HCEC 1CT (cell line): ENCODE data around the gene MRPS35.

Experiments used
- DNase-seq: peaks from one replicate; pipeline ENCODE4 v3.0.0-alpha.2; 2017

The MRPS35 gene

DNA sequence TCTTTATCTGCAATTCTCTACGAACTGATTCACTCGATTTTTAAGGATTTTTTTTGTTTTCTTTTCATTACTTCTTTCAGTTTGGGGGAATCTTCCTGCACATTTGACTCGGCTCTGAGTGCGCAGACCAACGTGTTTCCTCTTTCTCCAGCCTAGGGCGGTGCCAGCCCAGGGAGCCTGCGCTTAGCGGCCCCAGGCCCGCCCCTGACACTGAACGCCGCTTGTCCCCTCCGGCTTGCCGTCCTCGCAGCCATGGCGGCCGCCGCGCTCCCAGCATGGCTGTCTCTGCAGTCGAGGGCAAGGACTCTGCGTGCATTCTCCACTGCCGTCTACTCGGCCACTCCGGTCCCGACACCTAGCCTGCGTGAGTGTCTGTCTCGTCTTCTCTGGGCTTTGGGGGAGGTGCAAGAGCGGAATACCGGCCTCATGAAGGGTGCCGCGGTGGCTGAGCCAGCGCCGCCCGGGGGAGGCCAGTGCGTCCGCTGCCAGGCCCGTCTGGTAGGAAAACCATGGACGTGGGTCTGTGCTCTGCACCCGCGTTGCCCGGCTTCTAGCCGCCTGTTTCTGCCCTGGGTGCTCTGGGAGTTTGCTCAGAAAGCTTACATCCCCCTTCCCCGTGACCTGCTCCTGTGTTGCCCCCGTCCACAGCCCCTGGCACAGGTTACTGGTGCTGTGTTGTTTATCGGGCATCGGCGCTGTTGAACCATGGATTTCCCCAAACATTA is at the start of gene MRPS35:
Gene MRPS35 (plus strand): TSS at position 241 of the 725 bp plus-strand sequence. CDS start 12 bp downstream, at position 253.
- peak; percentile 94 for DNase-seq

DNA sequence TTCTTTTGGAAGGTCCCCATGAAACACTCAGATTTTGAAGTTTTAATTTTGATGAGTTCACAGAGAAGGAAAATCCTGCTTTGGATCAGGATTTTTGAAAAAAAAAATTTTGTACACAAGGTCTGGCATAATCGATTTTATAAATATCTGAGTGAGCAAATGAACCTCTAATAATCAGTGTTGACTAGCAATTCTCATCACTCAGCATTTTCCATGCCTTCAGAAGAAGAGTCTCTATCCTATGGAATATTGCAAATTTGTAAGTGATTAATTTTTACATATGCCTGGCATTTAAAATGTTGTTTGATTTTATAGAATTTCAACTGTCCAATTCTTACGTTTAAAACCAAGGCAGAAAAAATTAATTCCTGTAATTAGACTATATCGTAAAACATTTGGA is 44.9 kb upstream of the MRPS35 start:
- no peak for DNase-seq

DNA sequence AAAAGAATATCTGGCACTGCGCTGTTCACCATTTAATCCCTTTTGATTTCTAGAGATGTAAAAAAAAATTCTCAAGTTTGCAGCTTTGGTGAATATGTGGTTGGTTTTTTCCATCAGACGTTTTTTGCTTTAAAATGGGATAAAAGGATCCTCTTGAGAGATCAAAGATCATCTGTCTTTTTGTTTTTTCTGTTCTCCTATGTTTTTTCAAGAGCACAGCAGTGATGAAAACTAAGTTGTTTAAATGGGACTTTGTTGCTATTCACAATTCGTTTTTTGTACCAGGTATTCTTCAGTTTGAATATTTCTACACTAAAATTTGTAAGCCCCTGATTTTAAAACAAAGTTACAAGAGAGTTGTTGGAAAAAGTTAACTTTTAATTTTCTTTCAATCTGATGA is 44.1 kb upstream of the MRPS35 start:
- no peak for DNase-seq

DNA sequence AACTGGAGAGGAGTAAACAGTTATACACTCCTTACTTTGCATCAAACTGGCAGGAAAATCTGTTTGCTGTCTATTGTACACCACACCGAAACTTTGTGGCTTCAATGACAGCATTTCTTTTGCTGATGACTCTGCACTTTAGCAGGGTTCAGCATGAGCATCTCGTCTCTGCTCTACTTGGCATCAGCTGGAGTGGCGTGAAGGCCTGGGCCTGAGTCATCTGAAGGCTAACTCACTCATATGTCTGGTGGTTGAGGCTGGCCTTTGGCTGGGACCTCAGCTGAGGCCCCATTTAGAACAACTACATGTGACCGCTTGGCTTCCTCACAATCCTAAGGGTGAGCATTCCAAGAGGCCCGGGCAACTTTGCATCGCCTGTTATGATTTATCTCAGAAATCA is 43.1 kb upstream of the MRPS35 start:
- DNase-seq, result peak; percentile 37

DNA sequence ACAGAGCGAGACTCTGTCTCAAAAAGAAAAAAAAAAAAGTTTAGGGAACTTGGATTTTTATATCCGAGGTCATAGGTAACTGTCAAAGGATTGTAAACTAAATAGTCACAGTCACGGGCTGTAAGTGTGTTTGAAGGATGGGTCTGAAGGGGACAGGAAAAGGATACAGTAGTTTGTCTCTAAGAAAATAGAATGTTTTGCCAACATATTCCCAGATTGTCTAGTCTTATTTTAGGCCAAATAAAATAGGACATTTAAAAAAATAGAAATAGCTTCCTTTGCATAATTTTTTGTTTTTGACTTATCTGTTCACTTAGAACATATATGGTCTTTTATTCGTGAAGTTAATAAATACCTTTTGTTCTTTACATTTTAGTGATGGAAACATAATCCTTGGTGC is 38.6 kb upstream of the MRPS35 start:
- no peak for DNase-seq

DNA sequence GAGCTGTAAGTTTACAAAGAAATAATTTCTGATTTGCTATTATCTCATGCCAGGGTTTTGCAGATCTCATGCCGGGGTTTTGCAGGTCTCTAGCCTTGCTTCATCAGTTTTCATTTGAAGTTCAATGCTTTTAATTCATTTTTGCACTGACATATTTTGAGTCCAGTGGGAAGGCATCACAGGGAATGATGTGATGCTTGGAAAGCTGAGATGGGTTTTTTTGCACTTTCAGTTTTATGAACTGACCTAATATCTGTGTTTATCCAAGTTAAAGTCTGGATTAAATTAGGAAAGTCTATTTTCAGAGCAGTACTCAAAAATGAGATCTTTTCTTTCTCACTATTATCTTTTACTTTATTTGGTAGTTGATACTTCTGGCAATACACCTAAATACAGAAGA is 38.0 kb upstream of the MRPS35 start:
- DNase-seq, result no peak

DNA sequence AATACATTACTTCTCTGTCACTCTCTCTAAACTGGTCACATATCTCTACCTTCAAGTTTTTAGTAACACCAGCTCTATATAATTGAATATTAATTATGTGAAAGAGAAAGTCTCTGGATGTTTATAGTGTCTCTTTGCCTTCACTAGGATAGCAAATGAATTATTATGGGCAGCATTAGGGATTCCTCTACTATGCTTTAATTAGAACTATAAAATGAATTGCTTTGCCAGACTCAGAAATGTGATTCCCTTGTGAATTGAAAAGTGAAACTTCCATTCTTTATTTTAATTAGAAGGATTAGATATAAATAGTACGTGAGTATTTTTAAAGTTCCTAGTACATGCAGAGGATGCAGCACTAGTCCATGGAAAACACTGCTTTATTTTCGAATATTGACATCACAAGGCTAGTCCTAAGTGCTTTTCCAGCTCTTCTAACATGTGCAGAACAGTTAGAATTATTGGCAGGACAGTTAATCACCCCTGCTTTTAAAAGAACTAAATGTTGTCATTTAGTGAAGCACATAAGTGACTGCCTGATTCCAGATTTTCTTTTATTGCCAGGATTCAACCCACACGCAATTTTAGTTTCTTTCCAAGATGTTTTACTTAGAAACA is 37.4 kb upstream of the MRPS35 start:
- DNase-seq, result no peak

DNA sequence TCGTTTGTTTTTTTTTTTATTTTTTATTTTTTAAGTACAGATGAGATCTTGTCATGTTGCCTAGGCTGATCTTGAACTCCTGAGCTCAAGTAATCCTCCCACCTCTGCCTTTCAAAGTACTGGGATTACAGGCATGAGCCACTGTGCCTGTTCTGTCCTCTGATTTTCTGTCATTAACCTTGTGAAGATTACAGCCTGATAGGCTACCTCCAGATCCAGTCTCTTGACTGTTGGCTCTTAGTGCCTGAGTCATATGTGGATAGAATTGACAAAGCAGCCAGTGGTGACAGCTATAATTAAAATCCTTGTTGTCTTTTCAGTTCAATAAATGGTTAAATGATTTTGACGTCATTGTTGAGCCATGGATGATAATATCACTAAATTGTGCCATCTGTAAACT is 35.6 kb upstream of the MRPS35 start:
- no peak for DNase-seq

DNA sequence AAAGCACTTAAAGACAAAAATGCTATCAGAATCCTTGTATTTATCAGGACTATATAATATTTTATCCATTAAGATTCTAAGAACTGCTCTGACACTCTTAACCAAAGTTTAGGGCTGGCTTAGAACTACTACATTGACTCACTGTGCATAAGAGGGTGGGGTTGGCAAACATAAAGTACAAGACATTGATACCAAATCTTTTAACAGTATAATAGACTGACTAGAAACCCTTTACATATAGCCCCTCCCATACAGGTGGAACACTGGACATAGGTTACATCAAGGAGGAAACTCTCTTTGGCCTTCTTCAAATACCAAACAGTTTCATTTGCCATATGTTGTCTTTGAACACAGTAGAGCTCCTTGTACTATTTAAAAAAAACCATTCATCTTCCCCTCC is 30.0 kb upstream of the MRPS35 start:
- DNase-seq, result no peak

DNA sequence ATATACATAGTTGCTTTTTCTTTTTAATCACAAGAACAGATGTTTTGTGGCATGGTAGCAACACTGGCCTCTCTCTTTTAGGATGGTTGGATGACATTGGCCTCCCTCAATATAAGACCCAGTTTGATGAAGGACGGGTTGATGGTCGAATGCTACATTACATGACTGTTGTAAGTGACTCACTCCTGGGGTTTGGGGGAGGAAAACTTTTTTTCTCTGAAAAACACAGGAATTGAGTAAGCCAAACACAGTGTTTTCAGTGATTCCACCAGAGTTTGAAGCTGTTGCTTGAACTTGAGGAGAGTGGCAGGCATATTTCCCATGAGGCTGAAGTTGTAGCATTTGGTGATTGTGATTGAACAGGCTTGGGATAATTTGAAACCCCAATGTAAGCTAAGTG is 28.1 kb upstream of the MRPS35 start:
- DNase-seq, result peak; percentile 8

DNA sequence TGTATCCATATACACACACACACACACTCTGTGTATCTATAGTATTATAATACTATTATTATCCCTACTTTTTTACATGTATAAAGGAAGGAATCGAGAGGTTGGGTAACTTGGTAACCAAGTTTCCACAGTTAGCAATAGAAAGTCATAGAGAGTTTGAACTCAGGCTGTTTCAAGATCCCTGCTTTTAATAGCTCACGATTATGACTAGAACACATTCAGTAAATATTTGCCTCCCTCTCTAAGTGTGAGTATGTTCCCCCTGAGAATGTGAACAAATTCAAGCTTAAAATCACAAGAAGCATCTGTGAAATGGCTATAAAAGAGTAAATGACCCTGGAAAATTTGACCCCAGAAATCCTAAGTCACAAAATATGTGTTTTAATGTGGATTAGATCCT is 25.4 kb upstream of the MRPS35 start:
- DNase-seq, result no peak

DNA sequence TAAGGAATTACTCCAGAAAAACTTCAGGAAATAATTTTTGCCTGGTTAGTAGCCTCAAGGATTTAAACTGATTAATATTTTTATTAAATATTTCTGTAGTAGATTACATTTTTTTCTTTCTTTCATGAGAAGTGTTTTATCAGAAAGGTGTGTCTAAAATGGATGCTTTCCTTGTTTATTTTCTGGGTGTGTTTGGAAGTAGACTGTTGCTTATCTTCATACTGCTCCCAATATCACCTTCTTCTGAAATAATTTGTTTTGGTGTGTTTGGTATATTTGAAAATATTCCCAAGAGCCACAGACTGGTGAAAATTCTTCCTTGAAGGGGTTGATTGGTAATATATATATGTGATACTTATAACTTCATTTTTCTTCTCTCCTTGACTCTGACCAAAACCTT is 24.5 kb upstream of the MRPS35 start:
- DNase-seq, result no peak

DNA sequence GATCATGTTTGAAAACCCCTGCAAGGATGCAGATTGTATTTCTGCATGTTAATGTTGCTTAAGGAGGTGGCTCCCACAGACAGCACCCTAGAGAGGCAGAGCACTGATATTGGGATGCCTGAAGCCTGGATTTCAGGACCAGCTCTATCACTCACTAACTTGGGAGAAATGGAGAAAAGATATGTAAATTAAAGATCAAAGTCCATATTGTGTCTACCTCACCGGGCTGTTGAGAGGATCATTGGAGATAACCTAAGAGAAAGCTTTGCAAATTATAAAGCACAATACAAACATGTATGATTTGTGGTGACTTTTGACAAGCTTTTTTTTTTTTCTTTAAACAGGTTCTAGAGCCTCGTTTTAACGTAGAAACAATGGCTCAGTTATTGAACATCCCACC is 22.0 kb upstream of the MRPS35 start:
- DNase-seq, result no peak

DNA sequence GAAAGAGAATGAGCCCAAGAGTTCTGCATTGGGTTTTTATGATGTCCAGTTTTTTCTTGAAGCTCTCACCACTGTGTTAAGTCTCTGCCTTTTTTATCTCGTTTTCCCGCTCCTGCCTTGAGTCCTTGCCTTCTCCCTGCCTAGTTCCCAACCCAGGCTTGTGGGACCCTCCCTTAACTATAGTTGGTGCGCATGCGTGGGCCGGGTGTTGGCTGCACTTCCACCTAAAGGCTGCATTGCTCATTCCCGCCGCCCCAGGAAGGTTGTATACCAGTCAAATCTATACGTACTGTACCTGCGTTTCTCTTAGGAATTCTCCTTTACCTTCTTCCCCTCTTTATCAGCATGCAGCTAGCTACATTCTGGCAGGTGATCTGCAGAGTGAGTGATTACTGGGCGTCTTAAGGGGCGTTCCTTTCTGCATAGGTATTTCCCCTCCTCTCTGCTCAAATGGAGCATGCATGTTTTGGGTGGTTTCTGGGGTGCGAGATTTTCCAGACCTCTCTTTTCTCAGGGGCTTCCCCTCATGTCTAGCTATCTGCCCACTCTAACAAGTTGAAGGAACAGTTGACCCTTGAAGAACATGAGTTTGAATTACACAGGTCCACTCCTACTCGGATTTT is 21.0 kb upstream of the MRPS35 start:
- DNase-seq, result no peak

DNA sequence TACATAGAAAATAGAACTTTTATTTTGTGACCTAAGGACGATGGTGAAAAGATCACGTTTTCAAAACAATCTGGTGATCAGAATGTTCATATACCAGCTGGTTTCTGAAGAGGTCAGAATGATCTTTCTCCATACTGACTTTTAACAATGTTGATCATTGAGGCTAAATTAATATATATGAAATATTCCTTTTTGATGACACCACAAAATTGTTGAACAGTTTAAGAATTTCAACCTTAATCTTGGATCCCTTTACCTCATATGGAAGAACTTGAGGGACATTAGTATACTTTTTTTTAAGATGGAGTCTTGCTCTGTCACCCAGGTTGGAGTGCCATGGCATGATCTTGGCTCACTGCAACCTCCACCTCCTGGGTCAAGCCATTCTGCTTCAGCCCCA is 17.2 kb upstream of the MRPS35 start:
- no peak for DNase-seq

DNA sequence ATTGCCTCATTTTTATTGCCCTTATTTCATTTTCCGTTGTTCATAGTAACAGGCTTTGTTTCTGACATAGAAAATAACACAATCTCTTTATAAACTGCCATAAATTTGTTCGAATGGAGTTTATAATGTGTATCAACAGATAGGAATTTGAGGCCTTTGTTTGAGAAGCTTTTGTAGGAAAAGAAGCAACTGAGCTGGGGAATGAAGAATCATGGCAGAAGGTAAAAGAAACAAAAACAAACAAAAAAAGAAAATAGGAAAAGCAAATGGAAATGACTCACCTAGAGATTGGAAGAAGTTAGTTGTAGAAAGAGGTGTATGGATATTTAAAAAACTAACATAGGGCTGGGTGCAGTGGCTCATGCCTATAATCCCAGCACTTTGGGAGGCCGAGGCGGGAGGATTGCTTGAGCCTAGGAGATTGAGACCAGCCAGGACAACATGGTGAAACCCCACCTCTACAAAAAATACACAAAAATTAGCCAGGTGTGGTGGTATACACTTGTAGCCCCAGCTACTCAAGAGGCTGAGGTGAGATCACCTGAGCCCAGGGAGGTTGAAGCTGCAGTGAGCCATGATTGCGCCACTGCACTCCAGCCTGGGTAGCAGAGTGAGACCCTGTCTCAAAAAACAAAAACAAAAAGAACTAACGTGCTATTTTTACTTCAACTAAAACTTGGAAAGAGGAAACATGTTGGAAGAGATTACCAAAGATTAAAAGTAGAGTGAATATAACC is 14.9 kb upstream of the MRPS35 start:
- DNase-seq, result no peak

DNA sequence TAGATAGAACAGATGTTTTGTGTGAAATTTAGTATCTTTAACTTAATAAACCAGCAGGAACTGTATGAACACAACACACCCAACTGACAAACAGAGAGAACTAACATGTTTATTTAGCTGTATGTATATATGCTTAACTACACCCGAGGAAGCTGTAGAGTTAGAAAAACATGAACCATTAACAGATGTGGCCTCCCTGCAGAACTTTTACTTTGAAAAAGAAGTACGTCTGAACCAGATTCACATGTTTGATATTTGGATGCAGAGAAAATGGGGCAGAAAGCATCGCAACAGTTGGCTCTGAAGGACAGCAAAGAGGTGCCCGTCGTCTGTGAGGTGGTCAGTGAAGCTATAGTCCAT is 14.4 kb upstream of the MRPS35 start, which contains the start of gene REP15:
Gene REP15 (plus strand): TSS at position 155 of the 360 bp plus-strand sequence. CDS start 116 bp downstream, at position 271.
- no peak for DNase-seq

DNA sequence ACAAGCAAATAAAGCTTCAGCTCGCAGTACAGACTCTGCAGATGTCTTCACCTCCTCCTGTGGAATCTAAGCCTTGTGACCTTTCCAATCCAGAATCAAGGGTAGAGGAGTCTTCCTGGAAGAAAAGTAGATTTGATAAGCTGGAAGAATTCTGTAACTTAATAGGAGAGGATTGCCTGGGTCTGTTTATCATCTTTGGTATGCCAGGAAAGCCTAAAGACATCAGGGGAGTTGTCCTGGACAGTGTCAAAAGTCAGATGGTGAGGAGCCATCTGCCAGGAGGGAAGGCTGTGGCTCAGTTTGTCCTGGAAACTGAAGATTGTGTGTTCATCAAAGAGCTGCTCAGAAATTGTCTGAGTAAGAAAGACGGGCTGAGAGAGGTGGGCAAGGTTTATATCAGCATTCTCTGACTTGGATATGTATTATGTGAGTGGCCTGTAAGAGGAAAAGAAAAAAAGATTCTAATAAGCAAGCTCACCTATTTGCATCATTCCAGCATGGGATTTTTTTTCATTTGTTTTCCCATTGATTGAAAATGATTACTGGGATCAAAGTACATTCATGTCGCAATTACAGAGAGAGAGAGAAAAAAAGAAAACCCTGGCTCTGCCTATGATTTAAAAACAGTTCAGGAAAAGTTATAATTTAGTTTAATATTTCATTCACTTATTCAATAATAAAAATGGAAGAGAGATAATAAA is 13.6 kb upstream of the MRPS35 start:
- DNase-seq, result no peak

DNA sequence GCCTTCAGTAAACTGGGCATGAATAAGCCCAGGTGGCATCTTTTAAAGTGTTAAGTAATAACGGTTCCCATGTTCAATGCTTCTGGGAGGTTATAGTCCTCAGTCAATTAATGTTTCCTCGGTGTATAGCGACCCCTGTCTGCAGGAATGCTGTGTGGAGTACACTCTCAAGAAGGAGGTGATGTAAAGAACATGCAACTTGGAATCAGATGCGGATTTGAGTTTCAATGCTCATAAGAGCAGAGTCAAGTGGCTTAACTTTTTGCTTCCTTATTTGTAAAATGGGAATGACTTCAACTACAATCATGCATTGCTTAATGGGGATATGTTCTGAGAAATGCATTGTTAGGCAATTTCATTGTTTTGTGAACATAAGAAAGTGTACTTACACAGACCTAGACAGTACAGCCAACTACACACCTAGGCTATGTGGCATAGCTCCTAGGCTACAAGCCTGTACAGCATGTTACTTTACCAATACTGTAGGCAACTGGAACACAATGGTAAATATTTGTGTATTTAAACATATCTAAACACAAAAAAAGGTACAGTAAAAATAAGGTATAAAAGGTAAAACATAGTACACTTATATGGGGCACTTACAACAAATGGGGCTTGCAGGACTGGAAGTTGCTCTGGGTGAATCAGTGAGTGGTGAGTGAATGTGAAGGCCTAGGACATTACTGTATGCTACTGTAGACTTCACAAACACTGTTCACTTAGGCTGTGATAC is 6.7 kb upstream of the MRPS35 start:
- peak; percentile 70 for DNase-seq

DNA sequence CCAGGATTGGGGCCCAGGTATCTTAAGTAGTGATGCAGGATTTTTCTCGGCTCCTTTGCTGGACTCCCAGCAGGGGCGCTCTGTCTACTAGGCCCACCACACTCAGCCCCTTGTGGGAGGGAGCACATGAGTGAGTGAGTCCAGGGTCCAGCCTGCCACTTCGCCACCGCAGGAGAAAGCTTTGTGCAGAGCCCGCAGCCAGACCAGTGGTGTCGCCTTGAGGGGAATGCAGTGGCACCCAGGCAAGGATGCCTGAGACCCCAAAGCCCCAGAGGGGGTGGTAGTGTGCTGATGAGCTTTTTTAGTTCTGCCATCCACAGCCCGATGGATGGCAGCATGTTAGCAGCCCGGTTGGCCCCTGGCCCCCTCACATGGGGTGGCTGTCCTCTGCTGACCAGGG is 5.4 kb upstream of the MRPS35 start:
- no peak for DNase-seq

DNA sequence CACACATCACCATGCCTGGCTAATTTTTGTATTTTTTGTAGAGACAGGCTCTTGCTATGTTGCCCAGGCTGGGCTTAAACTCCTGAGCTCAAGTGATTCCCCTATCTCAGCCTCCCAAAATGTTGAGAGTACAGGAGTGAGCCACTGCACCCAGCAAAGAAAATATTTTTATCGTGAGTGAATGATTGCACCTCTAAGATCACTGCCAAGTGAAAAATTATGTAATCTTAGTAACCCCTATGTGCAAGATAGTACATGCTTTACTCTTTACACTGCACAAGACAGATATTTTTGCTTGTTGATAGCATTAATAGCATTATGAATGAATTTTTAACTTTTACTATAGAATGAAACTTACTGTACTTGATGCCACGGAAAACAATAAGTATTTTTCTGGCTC is 3.4 kb upstream of the MRPS35 start:
- no peak for DNase-seq

DNA sequence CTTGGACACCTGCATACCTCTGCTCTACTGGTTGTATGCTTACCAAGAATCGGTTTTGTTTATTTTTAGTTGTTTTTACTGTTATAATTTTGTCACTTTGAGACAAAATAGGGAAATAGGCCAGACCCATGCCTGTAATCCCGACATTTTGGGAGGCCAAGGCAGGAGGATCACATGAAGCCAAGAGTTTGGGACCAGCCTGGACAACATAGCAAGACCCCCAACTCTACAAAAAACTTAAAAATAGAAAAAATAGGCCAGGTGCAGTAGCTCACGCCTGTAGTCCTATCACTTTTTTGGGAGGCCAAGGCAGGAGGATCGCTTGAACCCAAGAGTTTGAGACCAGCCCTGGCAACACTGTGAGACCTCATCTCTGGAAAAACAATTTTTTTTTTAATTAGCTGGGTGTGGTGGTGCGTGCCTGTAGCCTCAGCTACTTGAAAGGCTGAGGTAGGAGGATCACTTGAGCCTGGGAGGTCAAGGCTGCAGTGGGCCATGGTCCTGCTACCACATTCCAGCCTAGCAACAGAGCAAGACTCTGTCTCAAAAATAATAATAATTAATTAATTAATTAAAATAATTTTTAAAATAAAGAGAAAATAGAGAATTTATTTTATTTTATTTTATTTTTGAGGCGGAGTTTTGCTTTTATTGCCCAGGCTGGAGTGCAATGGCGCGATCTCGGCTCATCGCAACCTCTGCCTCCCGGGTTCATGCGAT is 1.3 kb upstream of the MRPS35 start:
- DNase-seq, result no peak
